Activated naive CD4-positive, alpha-beta T cell treated with anti-CD3 and anti-CD28 coated beads, Interleukin-2, amount 10 ng/mL, durations not matched to agents 7 days and 5 days (primary cell): Measurements from ENCODE around the gene HOXD12.

Source experiments
- CTCF ChIA-PET: fragments of 350-600 bp; sonication (Branson Sonifier 250); formaldehyde crosslinking; loops from one replicate; lab custom pipeline; 2021; ENCODE audit warnings: antibody characterized with exemption; lab: Charles Lee
- DNase-seq: peaks from one replicate; pipeline ENCODE4 v3.0.0-alpha.2; 2020
- H3K27ac Mint-ChIP-seq: one replicate; pipeline ENCODE4 v1.8.0; 2021; ENCODE audit warnings: mild to moderate bottlenecking, moderate library complexity, mixed read lengths
- H3K27me3 Mint-ChIP-seq: one replicate; pipeline ENCODE4 v1.8.0; 2021; ENCODE audit warnings: mild to moderate bottlenecking, mixed read lengths
- H3K36me3 Mint-ChIP-seq: one replicate; pipeline ENCODE4 v1.8.0; 2021; ENCODE audit warnings: mixed read lengths
- H3K4me1 Mint-ChIP-seq: one replicate; pipeline ENCODE4 v1.8.0; 2021; ENCODE audit warnings: mixed read lengths
- H3K4me3 Mint-ChIP-seq: one replicate; pipeline ENCODE4 v1.8.0; 2021; ENCODE audit warnings: mild to moderate bottlenecking, moderate library complexity, mixed read lengths
- H3K9me3 Mint-ChIP-seq: one replicate; pipeline ENCODE4 v1.8.0; 2021; ENCODE audit warnings: mixed read lengths

Gene HOXD12

DNA sequence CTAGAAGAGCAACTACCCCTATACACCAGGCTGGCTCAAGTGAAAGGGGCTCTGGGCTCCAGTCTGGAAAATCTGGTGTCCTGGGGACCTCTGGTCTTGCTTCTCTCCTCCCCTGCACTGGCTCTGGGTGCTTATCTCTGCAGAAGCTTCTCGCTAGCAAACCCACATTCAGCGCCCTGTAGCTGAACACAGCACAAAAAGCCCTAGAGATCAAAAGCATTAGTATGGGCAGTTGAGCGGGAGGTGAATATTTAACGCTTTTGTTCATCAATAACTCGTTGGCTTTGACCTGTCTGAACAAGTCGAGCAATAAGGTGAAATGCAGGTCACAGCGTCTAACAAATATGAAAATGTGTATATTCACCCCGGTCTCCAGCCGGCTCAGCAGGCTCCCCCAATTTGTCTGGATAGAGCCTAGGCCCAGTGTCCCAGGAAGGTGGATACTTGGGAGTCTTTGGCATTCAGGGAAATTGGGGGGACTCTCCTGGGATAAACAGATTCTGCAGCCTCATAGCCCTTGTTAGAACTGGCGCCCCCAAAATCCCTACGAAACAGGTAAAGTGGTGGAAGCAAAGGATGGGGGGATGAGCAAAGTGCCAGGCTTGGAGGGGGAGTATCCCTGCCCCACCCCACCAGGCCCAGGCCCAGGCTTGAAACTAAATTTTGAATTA lies 49.3 kb downstream of the HOXD12 start:
- H3K9me3 Mint-ChIP-seq, result no peaks in the 10 kb centered on the region
- CTCF ChIA-PET, result no interaction called here
- no peak overlapping the region for H3K27ac Mint-ChIP-seq
- DNase-seq, result no peak
- peaks cover 100% of the 10 kb centered on the region for H3K27me3 Mint-ChIP-seq
- H3K4me3 Mint-ChIP-seq, result no peak overlapping the region
- no peaks in the 10 kb centered on the region for H3K36me3 Mint-ChIP-seq
- H3K4me1 Mint-ChIP-seq, result no peaks in the 10 kb centered on the region

DNA sequence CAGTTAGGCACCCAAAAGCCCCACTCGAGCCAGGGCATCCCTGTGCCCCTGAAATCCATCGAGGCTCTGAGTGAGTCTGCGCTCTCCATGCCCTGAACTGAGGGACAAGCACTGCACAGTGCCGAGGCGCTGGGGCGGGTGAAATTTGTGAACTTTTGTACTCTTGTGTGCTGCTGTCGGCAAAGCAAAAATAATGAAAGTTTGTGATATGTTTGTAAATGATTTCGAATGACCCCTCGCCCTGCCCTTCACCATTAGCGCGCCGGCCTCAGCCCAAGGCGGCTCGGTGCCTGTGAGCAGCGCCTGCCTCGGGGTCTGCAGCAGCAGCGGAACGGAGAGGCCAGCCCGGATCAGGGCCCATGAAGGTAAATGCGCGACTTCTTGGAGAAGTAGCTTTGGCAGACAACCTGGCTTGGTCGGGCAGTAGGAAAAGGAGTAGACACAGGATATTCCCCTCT lies 49.9 kb downstream of the HOXD12 start:
- CTCF ChIA-PET, result no interaction called here
- Mint-ChIP-seq H3K27me3 (peaks cover 100% of the 10 kb centered on the region), H3K4me1 (no peaks in the 10 kb centered on the region), H3K4me3 (no peak overlapping the region), H3K9me3 (no peaks in the 10 kb centered on the region), H3K27ac (no peak overlapping the region), H3K36me3 (no peaks in the 10 kb centered on the region)
- DNase-seq, result no peak

DNA sequence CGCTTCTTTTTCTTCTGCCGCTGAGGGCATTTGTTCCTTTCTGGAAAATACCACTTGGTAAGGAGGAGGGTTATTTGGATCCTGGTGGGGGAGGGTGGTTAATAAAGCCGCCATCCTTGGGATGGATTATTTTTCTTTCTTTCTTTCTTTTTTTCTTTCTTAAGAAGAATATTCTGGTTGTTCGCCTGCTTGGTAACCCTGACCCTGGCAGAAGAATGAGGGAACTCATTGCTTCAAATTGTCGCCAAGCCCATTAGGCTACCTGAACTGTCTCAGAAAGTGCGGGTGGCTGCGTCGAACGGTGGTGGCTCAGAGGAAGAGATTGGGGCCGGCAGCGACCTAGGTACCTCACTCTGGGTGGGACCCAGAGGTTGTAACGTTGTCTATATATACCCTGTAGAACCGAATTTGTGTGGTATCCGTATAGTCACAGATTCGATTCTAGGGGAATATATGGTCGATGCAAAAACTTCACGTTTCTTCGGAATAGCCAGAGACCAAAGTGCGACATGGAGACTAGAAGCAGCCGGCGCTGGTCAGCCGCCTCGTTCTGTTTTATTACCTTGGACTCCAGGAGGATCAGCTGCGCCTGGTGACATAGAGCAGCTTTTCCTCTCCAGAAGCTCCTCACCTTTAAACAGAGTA lies 50.5 kb downstream of the HOXD12 start:
- CTCF ChIA-PET, result interaction anchor here (1.2 to 1.9 kb wide), 3 partner anchors 9 to 305 kb away, joined by 4 to 8 read pairs (median 6); no protein-coding TSS in a partner anchor
- no peak for DNase-seq
- Mint-ChIP-seq H3K27me3 (peaks cover 100% of the 10 kb centered on the region), H3K27ac (no peak overlapping the region), H3K4me3 (no peak overlapping the region), H3K36me3 (no peaks in the 10 kb centered on the region), H3K9me3 (no peaks in the 10 kb centered on the region), H3K4me1 (no peaks in the 10 kb centered on the region)

DNA sequence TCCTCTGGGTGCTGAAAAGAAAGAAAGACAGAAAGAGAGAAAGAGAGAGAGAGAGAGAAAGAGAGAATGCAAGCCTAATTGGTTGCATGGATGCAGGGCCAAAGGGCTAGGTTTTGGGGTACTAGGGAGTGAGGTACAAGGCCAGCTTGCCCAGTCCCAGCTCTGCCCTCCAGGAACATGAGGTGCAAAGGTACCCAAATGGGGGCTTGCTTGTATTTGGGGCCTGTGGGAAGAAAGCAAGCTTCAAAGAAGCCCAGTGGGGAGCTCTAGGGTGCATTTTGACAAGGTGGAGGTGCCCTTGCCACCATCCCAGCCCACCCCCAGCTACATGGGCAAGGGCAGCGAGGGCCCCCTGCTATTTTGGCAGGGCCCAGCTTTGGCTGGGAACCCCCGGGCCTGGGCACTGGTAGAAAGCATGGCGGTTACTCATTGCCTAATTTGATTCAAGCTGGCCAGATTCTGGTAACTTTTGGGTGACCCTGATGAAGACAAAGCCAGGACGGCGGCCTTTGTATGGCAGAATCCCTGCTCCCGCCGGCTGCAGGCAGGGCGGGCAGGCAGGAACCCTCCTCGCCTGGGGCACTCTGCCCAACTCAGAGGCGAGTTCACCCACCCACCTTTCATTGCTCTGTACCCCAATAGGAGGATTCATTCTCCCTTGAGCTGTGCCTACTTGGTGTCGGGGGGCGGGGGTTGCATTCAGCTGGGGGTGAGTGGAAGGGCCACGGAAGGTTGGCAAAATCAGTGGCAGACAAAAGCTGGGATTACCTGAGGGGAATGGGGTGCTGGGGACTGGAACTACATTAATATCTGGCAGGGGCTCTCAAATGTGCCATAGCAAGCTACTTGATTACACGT lies 51.2 kb downstream of the HOXD12 start:
- no peak overlapping the region for H3K27ac Mint-ChIP-seq
- H3K27me3 Mint-ChIP-seq, result peaks cover 100% of the 10 kb centered on the region
- DNase-seq, result no peak
- CTCF ChIA-PET, result interaction anchor here (1.2 to 1.9 kb wide), 3 partner anchors 10 to 305 kb away, joined by 4 to 8 read pairs (median 6); no protein-coding TSS in a partner anchor
- no peaks in the 10 kb centered on the region for H3K36me3 Mint-ChIP-seq
- no peaks in the 10 kb centered on the region for H3K9me3 Mint-ChIP-seq
- no peak overlapping the region for H3K4me3 Mint-ChIP-seq
- no peaks in the 10 kb centered on the region for H3K4me1 Mint-ChIP-seq

DNA sequence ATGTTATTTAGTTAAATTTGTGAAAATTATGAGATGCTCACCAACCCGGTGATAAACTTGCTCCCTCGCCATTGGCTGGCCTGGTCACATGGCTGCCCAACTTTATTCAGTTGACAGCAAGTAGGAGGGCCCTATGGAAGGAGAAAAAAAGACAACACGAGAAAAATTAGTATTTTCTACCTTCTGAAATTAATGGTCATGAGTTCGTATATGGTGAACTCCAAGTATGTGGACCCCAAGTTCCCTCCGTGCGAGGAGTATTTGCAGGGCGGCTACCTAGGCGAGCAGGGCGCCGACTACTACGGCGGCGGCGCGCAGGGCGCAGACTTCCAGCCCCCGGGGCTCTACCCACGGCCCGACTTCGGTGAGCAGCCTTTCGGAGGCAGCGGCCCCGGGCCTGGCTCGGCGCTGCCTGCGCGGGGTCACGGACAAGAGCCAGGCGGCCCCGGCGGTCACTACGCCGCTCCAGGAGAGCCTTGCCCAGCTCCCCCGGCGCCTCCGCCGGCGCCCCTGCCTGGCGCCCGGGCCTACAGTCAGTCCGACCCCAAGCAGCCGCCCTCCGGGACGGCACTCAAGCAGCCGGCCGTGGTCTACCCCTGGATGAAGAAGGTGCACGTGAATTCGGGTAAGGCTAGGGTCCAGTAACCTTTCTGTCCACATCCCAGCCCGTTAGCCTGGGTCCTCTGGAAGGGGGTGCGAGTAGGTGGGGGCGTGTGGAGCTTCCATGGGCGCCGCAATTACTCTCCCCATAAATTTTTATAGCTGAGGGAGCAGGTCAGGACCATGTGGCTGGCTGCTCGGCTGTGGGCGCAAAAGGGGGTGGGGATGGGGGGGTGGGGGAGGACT lies 52.1 kb downstream of the HOXD12 start, which contains the start of gene HOXD4:
Gene HOXD4, plus strand, starts transcription at position 109 of the 846 bp plus-strand sequence. Its CDS starts 84 bp downstream, at position 193.
- CTCF ChIA-PET, result interaction anchor here (1.5 to 1.9 kb wide), 2 partner anchors 24 to 304 kb away, joined by 6 to 8 read pairs; no protein-coding TSS in a partner anchor
- H3K36me3 Mint-ChIP-seq, result no peaks in the 10 kb centered on the region
- H3K4me3 Mint-ChIP-seq, result no peak within 1 kb of the TSS
- no peaks in the 10 kb centered on the region for H3K4me1 Mint-ChIP-seq
- peaks cover 100% of the 10 kb centered on the region for H3K27me3 Mint-ChIP-seq
- H3K9me3 Mint-ChIP-seq, result no peaks in the 10 kb centered on the region
- DNase-seq, result no peak
- no peak within 1 kb of the TSS for H3K27ac Mint-ChIP-seq
